Measurements from ENCODE around the gene PSMG4. TPM values are rescaled to one million over a fixed set of nuclear protein-coding genes. Genes with fewer than 3 reads are reported as not detected.

Gene PSMG4
- total and polyA plus RNA-seq, 9 of the 15 experiments (the other 6 are each of a cell fraction or from before 2014, with no cell fraction given), result 12.9 to 185 (median 52.0) TPM

GRCh38 chr6:3209114-3210023, 49.4 kb upstream of the PSMG4 start (continued):
- TF ChIP-seq KAT2B (IDR thresholded peaks at IDR 0.05; ENCODE audit: low read depth, low read length), result no peak
- TF ChIP-seq CC2D1A (IDR thresholded peaks at IDR 0.05), result peak; percentile 64
- TF ChIP-seq ARID4B (CRISPR knock-in tag; IDR thresholded peaks at IDR 0.05), result peak; percentile 82
- TF ChIP-seq GATAD2A (IDR thresholded peaks at IDR 0.05), result 0 out of 2 replicates have a peak, but pooled peaks have one; percentile 38
- TF ChIP-seq MYBL2 (IDR thresholded peaks at IDR 0.05; ENCODE audit: low read depth), result no peak
- no peak for TF ChIP-seq MYBL2 (CRISPR knock-in tag; IDR thresholded peaks at IDR 0.05; ENCODE audit: borderline replicate concordance)
- TF ChIP-seq BRD9 (IDR thresholded peaks at IDR 0.05; ENCODE audit: low read depth, partially characterized antibody), result peak; percentile 35
- TF ChIP-seq NFIX (CRISPR knock-in tag; IDR thresholded peaks at IDR 0.05; ENCODE audit: low read depth), result no peak
- no peak for TF ChIP-seq CUX1 (CRISPR knock-in tag; IDR thresholded peaks at IDR 0.05)
- no peak for TF ChIP-seq SLC30A9 (CRISPR knock-in tag; IDR thresholded peaks at IDR 0.05)
- peak; percentile 75 for TF ChIP-seq ZNF592 (IDR thresholded peaks at IDR 0.05)
- peak; percentile 80 for TF ChIP-seq NFRKB (IDR thresholded peaks at IDR 0.05; ENCODE audit: low read depth)
- no peak for TF ChIP-seq BRD4 (IDR thresholded peaks at IDR 0.05)
